WERI-Rb-1 (cell line): ENCODE data around the gene CRACR2A.

Experiments
- DNase-seq: peaks from one replicate; pipeline ENCODE4 v3.0.0-alpha.2; 2020
- H3K27ac ChIP-seq: fragments of 250-450 bp; sonication (Bioruptor Pico); 2 replicates; pipeline ENCODE4 v1.5.1; 2020; ENCODE audit warnings: mild to moderate bottlenecking, moderate library complexity
- H3K27me3 ChIP-seq: fragments of 250-450 bp; sonication (Bioruptor Pico); 2 replicates; pipeline ENCODE4 v1.5.1; 2021; ENCODE audit warnings: mild to moderate bottlenecking, low read depth, moderate library complexity; ENCODE audit not compliant: insufficient read depth, severe bottlenecking
- H3K36me3 ChIP-seq: fragments of 250-450 bp; sonication (Bioruptor Pico); 2 replicates; pipeline ENCODE4 v1.5.1; 2020; ENCODE audit warnings: mild to moderate bottlenecking, moderate library complexity
- H3K4me3 ChIP-seq: 2 replicates; pipeline ENCODE4 v1.5.1; 2011; ENCODE audit warnings: low read depth, mild to moderate bottlenecking, control low read depth, low read length
- H3K9me3 ChIP-seq: fragments of 250-450 bp; sonication (Bioruptor Pico); 2 replicates; pipeline ENCODE4 v1.5.1; 2021; ENCODE audit warnings: mild to moderate bottlenecking, moderate library complexity; ENCODE audit not compliant: severe bottlenecking
- CTCF ChIP-seq: IDR thresholded peaks from 2 replicates; pipeline ENCODE4 v1.5.1; 2011; ENCODE audit warnings: low read depth, mild to moderate bottlenecking, control low read depth, inconsistent platforms, low read length

Gene CRACR2A

GRCh38 chr12:3791256-3791874 lies 38.5 kb upstream of the CRACR2A start:
- no peaks in the 10 kb centered on the region for H3K27me3 ChIP-seq
- H3K27ac ChIP-seq = no peak overlapping the region
- H3K9me3 ChIP-seq = peaks cover 2% of the 10 kb centered on the region

GRCh38 chr12:3790642-3791041 lies 37.7 kb upstream of the CRACR2A start:
- Histone ChIP-seq H3K36me3 (no peaks in the 10 kb centered on the region), H3K27ac (no peak overlapping the region), H3K4me3 (no peak overlapping the region), H3K9me3 (peaks cover 3% of the 10 kb centered on the region), H3K27me3 (no peaks in the 10 kb centered on the region)
- no peak for TF ChIP-seq CTCF
- DNase-seq = no peak

More at GRCh38 chr12:3791256-3791874, 38.5 kb upstream of the CRACR2A start:
- no peak overlapping the region for H3K4me3 ChIP-seq
- DNase-seq = no peak
- TF ChIP-seq CTCF = no peak
- no peaks in the 10 kb centered on the region for H3K36me3 ChIP-seq

GRCh38 chr12:3789838-3790237 lies 36.9 kb upstream of the CRACR2A start:
- Histone ChIP-seq H3K27ac (no peak overlapping the region), H3K4me3 (no peak overlapping the region), H3K36me3 (no peaks in the 10 kb centered on the region), H3K27me3 (no peaks in the 10 kb centered on the region), H3K9me3 (peaks cover 6% of the 10 kb centered on the region)
- no peak for DNase-seq
- no peak for TF ChIP-seq CTCF

GRCh38 chr12:3777206-3777809 lies 24.4 kb upstream of the CRACR2A start:
- Histone ChIP-seq H3K4me3 (no peak overlapping the region), H3K27me3 (no peaks in the 10 kb centered on the region)
- DNase-seq = no peak

GRCh38 chr12:3775385-3776035 lies 22.6 kb upstream of the CRACR2A start:
- H3K27me3 ChIP-seq = no peaks in the 10 kb centered on the region
- no peaks in the 10 kb centered on the region for H3K36me3 ChIP-seq
- H3K4me3 ChIP-seq = no peak overlapping the region
- no peak overlapping the region for H3K27ac ChIP-seq
- no peak for TF ChIP-seq CTCF
- DNase-seq = no peak
- no peaks in the 10 kb centered on the region for H3K9me3 ChIP-seq

More at GRCh38 chr12:3777206-3777809, 24.4 kb upstream of the CRACR2A start:
- TF ChIP-seq CTCF = peak; percentile 73
- Histone ChIP-seq H3K36me3 (no peaks in the 10 kb centered on the region), H3K9me3 (no peaks in the 10 kb centered on the region), H3K27ac (no peak overlapping the region)
